GM18951 (cell line): ENCODE measurements around the gene FIS1.

ENCODE experiments used
- POLR2A ChIP-seq: IDR thresholded peaks from 4 replicates; pipeline ENCODE4 v1.6.1; 2011; ENCODE audit warnings: mild to moderate bottlenecking; ENCODE audit not compliant: insufficient read length, insufficient read depth; ENCODE audit errors: extremely low read depth
- in situ Hi-C: fragments of 300-500 bp; cut with MboI; formaldehyde crosslinking; loops from one replicate; pipeline ENCODE4 v1.12.0; 2022; ENCODE audit warnings: low sequenced_read_pairs, mixed read lengths, inconsistent platforms; ENCODE audit not compliant: unreplicated experiment

The FIS1 gene

GRCh38 chr7:101198476-101198875, 46.4 kb downstream of the FIS1 start:
- in situ Hi-C loops, result no loop called here
- no peak for TF ChIP-seq POLR2A

GRCh38 chr7:101197991-101198390, 46.9 kb downstream of the FIS1 start:
- no peak for TF ChIP-seq POLR2A
- in situ Hi-C loops, result no loop called here

- TF ChIP-seq POLR2A, result no peak
- in situ Hi-C loops, result no loop called here
Observed at GRCh38 chr7:101195884-101196283, 49.0 kb downstream of the FIS1 start.
